Measurements from ENCODE around the gene DDC.

DNA sequence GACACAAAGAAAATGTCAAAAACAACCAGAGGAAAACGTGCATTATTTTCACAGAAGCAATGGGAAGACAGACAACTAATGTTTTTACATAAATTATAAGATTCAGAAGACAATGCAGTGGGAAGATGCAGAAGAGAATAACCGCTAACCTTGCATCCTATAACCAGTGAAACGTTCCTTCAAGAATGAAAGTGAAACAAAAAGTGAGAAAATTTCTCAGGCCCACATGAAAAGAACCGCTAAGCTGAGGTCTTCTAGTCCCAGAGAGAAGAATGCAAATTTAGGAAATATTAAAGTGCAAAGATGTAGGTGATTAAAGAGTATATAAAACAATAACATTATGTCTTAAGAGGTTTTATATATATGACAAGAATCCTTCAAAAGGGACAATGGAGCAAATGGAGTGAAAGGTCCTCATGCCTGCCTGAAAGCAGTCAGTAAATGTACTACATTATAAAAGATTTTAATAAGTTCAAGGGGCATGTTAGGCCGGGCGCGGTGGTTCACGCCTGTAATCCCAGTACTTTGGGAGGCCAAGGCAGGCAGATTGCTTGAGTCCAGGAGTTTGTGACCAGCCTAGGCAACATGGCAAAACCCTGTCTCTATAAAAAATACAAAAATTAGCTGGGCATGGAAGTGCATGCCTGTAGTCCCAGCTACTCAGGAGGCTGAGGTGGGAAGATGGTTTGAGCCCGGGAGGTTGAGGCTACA lies 43.1 kb upstream of the DDC start:
- TF ChIP-seq, protein P1, sequence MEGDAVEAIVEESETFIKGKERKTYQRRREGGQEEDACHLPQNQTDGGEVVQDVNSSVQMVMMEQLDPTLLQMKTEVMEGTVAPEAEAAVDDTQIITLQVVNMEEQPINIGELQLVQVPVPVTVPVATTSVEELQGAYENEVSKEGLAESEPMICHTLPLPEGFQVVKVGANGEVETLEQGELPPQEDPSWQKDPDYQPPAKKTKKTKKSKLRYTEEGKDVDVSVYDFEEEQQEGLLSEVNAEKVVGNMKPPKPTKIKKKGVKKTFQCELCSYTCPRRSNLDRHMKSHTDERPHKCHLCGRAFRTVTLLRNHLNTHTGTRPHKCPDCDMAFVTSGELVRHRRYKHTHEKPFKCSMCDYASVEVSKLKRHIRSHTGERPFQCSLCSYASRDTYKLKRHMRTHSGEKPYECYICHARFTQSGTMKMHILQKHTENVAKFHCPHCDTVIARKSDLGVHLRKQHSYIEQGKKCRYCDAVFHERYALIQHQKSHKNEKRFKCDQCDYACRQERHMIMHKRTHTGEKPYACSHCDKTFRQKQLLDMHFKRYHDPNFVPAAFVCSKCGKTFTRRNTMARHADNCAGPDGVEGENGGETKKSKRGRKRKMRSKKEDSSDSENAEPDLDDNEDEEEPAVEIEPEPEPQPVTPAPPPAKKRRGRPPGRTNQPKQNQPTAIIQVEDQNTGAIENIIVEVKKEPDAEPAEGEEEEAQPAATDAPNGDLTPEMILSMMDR (IDR thresholded peaks at IDR 0.05; ENCODE audit: extremely low read depth in 1 of 2, insufficient read depth in 1 of 2, low read depth in 1 of 2, low read length in 2 of 2) = no peak
- TF ChIP-seq POLR2AphosphoS5 (IDR thresholded peaks at IDR 0.05; ENCODE audit: insufficient read depth, low read depth, low read length) (no peak), EZH2 (IDR thresholded peaks at IDR 0.05; ENCODE audit: borderline replicate concordance, low read depth, low read length, severe bottlenecking) (no peak), POLR2A (IDR thresholded peaks at IDR 0.05; ENCODE audit: low read depth, low read length) (no peak), MAX (IDR thresholded peaks at IDR 0.05; ENCODE audit: insufficient read depth, insufficient read length) (no peak), MYC (IDR thresholded peaks at IDR 0.05; ENCODE audit: low read depth, low read length) (no peak)
